RKO (cell line): ENCODE measurements around the gene SLC4A2.

ENCODE experiments used
- DNase-seq: peaks from one replicate; pipeline ENCODE4 v3.0.0-alpha.2; 2016; ENCODE audit warnings: low spot score

Gene SLC4A2

DNA sequence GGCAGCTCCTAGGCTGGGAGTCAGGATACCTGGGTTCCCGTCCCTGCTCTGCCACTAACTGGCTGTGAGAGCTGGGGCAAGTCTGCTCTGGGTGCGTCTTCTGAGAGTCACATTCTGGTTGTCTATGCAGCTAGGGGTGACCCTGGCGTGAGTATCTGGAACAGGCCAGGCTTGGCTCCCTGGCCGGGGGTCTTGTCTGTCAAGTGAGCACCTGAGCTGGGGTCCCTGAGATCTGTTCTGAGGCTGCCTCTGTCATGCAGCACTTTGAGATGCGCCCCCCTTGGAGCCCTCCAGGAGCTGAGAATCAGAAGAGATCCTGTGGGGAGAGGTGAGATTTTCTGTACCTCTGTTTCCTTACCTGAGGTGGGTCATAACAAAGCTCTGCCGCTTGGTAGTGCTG, 34.4 kb downstream of the SLC4A2 start:
- no peak for DNase-seq

DNA sequence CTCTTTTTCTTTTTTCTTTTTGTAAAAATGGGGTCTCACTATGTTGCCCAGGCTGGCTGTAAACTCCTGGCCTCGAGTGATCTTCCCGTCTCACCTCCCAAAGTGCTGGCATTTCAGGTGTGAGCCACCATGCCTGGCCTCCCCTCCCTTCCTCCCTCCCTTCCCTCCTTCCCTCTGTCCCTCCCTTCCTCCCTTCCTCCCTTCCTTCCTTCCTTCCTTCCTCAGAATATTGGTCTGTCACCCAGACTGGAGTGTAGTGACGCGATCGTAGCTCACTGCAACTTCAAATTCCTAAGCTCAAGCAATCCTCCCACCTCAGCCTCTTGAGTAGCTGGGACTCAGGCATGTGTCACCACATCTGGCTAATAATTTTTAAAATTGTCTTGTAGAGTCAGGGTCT, 35.3 kb downstream of the SLC4A2 start:
- DNase-seq = peak; percentile 52

DNA sequence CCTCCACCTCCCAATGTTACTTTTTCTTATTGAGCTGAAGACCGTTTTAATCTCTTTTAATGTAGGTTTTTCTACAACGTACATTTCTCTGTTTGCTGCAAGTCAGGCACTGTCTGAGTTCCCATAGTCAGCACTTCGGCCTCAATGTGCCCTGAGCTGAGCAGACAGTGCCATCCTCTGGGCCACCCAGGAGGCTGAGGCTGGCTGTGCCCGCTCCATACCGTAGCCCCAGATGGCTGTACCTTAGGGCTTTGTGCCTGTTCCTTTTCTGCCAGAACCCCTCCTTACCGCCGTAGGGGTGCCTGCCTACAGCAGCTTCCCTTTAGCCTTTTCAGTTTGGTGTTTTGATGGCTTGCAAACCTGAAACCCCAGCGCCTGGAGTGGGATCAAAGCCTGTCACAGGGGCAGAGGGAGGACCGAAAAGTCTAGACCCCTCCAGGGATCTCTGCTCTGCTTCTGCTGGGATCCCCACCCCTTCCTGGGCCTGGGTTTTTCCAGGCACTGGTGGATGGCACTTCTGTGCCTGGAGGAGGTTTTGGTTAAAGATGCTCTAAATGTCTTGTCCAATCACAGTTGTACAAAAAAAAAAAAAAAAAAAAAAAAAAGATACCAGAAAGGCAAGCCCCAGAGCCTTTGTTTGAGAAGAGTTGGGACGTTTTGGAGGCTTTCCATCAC, 35.9 kb downstream of the SLC4A2 start:
- DNase-seq = no peak

DNA sequence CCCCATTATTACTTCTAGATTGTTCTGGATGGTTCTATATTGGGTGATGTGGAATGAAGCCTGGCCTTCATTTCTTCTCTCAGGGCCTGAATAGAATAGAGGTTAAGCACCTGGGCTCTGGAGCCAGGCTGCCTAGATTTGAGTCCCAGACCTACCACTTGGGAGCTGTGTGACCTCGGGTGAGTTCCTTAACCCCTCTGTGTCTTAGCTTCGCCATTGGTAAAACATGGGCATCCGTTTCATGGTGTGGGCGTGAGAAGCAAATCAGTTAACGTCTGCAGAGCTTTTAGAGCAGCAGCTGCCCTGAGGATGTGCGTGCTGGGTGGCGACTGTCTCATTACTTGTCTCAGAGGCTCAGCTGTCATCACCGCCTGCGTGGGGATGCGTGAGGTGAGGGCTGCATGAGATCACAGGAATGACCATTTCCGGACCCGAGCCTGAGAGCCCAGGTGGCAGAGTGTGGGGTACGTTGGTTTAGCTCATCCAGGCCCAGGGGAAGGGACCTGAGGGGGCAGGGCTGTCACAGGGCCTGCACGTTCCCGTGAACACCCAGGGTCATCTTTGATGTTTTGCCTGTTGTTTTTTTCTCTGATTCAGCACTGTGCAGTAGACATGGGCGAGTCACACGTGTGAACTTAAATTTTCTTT, 36.6 kb downstream of the SLC4A2 start:
- DNase-seq = no peak

DNA sequence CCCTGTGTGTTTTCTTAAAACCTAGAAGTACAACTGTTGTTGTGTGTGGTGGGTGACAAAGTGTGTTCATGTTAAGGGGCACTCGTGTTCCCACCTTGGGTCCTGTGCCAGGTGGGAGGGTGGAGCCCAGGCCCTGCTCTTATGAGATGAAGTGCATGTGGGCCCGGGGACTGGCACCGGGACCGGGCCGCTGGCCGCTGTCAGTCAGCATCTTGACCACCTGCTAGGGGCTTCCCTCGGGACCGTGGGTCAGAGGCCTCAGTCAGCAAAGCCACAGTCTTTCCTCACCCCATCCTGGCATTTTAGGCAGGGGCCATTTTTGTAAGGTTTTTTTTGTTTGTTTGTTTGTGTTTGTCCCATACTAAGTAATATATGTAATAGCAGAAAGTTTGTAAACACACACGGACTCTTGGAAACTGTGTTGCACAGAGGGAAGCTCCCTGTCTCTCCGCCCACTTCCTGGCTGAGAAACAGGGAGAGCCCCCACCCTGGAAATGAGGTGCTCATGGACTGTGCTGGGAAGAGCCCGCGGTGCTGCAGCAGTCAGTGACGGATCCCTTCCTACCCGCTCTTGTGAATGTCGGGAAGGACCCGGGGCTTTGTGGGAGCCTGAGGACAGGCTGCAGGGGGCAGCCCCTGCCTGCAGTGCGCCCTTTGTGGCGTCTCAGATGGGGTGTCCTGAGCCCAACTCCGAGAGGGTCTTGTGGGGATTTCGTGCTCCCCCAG, 40.3 kb downstream of the SLC4A2 start:
- DNase-seq = no peak

DNA sequence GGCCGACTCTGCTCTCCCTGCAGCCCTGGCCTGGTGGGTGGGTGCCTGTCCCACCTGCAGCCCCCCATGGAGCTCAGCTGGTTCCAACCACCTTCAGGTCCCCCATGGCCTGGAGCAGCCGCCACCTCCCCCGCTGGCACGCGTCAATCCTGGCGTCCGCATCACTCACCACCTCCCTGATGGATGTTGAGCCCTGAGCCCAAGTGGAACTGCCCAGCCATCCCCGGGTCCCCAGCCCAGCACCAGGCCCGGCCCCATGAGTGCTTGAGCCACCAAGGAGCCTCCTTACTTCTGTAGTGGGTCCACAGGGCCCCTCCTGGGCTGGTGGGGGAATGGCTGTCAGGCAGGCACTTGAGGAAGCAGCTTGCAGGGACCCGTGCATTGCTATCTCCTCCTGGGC, 41.5 kb downstream of the SLC4A2 start:
- no peak for DNase-seq

DNA sequence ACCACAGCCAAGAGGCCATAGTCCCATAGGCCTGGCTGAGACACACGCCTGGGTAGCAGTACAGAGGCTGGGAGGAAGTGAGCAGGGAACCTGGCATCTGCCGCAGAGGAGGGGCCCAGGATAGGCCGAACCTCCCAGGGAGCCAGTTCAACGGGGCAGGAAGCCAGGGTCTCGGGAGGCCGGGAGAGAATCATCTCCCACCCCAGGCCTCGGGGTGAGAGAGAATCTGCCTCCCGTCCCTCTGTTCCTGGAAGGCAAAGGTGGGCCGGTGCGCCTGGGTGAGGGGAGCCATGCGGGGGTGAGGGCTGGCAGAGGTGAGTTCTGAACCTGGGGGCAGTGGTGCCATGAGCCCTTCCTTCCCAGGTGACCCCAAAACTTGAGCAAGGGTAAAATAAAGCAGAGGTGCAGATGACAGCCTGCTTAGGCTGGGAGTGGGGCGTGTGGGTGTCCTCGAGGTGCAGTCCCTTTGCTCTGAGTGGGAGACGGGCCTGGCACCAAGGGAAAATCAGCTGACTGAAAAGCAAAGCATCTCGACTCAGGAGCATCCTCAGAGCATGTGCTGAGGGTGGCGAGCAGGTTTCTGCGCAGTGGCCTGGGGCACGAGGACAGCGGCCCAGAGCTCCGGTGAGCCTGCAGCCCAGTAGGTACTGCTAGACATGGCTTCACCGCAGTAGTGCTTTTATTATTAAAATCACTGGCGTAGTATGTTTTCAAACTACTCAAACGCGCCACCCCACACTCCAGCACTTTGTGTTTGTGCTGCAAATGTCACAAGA, 42.4 kb downstream of the SLC4A2 start:
- no peak for DNase-seq

DNA sequence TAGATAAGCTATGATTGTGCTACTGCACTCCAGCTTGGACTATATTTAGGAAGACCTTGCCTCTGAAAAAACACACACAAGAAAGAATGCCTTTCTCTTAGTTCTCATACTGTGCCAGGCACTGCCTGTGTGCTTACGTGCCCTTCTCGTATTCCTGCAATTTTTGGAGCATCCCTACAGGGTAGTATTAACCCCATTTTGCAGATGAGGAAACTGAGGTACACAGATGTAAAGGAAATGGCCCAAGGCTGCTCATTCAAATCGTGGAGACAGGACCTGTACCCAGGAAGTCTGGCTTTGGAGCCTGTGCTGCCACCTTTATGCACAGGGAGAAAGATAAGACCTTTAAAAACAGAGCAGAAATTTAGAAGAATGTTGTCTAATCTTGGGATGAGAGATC, 43.6 kb downstream of the SLC4A2 start:
- no peak for DNase-seq

DNA sequence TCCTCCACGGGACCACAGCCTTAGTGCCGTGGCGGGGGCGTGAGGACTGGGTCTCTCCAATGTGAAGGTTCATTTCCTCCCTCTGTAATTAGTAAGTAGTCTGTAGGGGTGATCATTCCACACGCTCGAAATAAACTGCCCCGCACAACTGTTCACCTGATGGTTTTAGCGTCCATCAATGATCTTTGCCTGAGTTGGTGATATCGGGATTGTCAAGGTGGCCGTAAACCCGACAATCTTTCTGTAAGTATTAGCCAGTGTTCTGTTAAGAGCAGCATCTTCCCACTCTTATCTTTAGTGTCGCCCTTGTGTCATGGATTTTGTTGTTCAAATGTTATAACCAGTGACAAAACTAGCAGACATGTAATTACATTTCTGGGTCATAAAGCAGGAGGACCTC, 44.6 kb downstream of the SLC4A2 start:
- no peak for DNase-seq

DNA sequence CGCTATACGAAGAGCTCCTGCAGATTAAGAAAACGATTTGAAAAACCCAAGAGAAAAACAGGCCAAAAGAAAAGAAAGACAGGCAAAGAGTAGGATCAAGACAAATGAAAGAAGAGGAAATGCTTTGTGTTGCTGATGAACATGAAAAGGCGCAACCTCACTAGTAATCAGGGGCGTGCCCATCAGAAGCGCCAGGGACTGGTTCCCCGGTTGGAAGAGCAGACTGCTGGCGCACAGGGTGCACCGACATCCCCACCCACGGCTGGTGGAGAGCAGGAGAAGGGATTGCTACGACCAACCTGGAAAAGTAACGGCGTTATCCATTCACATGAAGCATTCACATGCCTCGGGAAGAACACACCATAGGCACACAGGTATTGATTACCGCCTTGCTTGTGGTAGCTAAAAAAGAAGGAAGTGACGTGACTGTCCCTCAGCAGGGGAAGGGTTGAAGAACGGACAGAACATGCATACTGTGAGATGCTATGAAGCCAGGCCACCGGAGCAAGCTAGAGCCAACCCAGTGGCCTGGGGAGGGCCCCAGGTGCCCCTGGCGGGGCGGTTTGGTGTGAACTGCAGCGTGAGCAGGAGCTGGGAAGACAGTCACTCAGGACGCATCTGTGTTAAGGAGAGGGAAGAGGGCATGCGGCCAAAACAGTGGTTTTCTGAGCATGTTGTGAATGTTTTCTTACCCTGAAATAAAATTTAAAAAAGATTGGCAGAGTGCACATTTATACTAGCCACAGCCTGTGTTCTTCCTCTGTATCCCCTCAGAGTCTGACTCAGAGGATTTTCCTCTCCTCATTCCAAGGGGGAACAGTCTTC, 45.2 kb downstream of the SLC4A2 start:
- DNase-seq = no peak

DNA sequence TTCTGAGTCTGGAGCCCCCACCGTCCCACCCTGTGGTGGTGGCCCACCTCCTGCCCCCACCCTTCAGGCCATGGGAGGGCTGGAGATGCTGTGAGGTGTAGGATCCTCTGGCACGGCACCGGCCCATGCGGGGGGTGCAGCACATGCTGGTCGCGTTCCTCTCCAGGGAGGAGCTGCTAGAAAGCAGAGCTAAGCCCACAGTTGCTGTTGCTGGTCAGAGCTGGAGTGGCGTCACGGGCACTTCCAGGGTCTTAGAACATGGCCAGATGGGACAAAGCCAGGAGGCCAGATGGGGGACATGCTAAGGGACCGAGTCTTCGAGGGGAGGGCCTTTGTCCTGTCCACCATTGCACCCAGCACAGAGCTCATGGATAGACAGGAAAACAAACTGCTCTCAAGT, 48.5 kb downstream of the SLC4A2 start:
- no peak for DNase-seq

DNA sequence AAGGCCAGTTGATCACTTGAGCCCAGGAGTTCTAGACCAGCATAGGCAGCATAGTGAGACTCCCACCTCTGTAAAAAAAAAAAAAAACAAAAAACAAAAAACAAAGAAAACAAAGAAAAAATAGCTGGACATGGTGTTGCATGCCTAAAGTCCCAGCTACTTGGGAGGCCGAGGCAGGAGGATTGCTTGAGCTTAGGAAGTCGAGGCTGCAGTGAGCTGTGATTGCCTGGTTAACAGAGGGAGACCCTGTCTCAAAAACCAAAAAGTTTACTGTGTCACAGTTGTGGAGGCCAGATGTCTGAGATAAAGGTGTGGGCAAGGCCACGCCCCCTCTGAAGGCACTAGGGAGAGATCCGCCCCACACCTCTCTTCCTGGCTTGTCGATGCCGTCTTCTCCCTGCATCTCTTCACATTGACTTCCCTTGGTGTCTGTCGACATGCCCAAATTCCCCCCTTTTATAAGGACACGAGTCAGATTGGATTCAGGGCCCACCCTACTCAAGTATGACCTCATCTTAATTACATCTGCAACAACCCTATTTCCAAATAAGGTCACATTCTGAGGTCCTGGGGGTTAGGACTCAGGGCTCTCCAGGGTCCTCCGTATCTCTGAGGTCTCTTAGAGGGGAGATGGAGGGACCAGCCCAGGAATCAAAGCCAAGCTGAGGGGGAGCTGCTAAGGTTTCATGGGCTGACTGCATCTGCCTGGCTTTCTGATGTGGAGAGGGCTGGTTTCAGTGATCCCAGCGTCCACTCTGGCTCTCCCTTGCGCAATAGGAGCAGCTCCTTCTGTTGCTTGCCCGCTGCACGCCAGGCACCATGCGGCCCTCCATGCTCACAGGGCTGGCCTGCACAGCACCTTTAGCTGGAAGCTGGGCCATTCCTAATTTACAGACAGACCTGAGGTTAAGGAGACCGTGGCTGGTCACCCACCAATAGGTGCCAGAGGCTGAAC, 50.0 kb downstream of the SLC4A2 start:
- DNase-seq = no peak

DNA sequence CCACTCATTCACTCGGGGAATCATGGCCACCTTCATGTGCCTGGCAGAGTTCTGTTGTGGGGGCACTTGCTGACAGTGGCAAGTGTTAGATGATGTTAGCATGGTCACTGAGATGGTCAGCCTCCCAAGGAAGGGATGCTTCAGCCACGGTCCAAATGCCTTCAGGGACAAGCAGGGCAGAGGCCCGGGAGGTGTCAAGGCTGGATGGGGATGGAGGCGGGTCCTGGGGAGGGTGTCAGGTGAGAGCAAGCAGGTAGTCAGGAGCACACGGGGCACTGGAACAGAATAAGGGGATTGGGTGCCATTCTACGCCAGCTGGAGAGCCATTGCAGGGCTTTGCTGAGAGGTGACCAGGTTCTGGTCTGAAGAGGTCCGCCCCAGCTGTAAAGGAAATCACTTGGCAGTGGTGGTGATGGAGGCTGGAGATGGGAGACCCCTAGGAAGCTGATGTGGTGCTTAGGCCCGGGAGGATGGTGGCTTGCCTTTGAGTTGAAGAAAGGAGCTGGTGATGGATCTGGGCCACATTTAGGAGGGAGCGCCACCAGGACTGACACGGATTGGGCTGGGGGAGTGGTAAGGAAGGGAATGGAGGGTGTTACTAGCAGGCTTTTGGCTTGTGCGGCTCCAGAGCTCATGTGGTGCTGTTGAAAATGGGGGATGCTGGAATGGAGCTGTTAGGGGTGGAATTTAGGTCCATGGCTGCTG, 51.0 kb downstream of the SLC4A2 start:
- DNase-seq = no peak

DNA sequence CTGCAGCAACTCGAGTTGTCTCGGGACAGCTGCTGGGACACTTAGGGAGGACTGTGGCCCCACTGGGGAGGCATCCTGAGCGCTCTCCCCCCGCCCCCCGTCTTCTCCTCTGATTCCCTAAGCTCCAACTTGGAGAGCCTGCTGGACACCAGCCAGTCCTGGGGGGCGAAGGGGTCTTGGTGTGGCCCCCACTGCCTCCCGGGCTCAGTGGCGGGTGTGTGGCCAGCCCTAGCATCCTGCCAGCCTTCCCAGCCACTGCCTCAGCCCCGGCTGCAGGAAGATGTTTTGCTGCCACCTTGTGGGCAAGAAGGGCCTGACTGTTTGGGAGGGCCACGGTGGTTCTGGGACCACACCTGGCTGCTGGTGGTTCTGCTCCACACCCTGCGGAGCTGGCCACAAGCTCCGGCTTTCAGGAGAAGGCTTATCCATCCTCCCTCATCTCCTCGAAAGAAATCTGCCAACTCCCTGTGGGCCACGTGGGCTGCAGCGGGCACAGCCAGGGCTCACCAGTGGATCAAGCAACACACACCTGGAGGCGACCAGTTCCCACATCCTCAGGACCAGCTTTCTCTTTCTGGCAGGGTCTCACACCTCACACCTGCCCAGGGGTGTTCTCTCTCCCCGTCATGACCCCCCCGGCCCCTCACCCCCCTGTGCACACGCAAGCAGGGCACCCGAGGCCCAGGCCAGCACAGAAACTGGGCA, 51.7 kb downstream of the SLC4A2 start:
- peak; percentile 79 for DNase-seq

DNA sequence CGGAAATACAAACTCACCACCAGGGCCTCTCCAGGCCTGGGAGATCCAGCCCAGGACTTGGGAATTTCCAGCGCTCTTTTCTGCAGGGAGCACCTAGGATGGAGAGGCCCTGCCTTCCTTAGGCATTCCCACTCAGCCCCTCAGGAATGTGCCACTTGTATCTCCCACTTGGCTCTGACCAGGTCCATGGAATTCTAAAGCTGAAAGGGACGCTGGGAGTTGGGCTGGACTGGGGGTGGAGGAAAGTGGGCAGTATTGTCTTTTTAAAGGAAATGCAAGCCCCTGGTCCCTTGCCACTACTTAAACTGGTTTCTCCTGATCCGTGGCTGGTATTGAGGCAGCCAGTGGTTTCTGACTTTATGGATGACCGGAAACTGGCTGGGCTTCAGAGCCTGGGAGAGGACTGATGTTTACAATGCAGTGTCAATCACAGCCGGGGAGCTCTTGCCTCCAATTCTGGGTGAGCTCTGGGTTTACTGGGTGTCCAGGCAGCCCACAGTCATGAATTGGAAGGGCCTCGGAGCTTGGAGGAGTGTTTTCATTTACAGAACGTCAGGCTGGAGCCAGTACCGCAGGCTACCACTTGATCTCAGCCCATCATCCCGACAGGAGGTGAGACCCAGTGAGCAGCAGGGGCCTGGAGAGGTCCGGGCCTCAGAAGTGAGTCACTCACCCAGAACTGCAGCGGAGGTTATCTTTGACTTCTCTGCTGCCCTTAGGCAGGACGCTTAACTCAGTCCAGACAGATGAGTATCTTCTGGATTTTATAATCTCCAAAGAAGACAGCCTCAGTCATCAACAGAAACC, 54.2 kb downstream of the SLC4A2 start:
- DNase-seq = no peak

DNA sequence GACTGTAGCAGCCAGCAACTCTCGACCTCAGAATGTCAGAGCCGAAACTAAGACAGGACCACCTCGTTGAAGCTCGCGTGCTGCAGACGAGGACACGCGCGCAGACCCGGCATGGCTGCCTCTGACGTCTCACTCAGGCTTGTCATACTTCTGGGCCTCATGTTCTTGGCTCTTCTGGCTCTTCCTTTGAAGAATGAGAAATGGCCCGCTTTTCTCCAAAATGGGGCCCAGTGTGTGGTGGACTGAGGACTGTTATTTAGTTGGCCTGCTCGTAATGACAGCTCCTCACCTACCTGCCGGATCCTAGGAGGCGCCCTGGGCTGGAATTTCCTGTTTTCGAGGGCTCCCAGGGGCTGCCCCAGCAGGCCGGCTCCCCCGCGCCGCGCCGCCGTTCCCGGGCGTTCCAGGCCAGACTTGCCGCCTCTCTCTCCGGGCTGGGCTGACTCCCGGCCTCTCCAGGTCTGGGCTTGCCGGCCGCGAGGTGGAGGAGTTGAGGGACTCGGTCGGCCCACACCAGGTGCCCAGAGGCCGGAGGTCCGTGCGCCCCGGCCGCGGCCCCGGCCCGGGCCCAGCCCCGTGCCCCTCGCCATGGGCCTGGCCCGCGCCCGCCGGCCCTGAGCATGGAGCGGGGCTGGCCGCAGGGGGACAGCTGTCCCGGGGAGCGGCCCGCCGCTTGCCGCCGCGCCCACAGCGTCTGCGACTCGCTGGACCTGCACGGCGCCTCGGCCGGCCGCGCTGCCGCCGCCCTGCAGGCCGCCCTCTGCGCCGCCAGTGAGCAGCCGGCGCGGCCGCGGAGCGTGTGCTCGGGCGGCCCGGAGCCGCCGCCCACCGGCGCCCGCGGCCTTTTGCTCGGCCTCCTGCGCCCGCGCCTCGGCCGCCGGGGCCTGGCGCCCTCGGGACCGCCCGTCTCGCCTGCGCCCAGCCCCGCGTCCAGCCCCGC, 55.0 kb downstream of the SLC4A2 start:
- DNase-seq = no peak

DNA sequence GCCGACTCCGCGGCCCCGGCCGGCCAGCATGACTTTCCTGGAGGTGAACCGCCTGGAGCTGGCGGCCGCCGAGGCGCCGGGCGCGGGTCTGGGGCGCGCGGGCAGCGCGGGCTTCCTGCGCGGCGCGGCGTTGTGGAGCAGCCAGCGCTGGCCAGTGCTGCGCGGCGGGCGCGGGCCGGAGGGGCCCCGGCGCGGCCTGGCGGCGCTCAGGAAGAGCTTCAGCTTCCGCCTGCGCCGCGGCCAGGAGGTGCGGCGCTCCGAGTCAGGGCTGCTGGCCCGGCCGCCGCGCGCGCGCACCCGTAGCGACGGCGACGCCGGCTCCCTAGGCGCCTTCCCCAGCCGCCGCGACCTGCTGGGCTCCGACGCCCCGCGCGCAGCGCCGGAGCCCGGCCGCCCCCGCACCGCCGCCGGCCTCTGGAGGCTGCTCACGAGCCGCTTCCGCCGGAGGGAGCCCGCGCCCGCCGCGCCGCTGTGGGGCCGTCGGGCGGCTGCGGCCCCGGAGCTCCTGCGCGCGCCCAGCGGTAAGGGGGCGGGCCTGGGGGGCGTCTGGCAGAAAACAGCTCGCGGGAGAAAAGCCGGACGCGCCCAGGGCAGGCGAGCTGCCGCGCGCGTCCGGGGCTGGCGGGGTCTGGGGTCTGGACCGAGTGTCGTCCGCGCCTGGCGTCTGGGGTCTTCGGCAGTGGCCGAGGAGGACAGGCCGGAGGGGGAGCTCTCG, 55.9 kb downstream of the SLC4A2 start:
- DNase-seq = no peak
